PC-9 (cell line): ENCODE data around the gene MTF2. TPM values are rescaled to one million over a fixed set of nuclear protein-coding genes. Genes with fewer than 3 reads are reported as not detected.

Experiments
- BruUV-seq: library from RNA; stranded (reverse); fragments of 400-500 nt; replicated peaks from 2 replicates; lab custom pipeline; 2021; lab: Mats Ljungman, UMichigan
- CTCF ChIA-PET: fragments of 300-600 bp; sonication (Branson Sonifier 250); formaldehyde crosslinking; loops from one replicate; lab custom pipeline; 2022; ENCODE audit warnings: antibody characterized with exemption; lab: Charles Lee
- POLR2A ChIA-PET: fragments of 300-600 bp; sonication (Branson Sonifier 250); formaldehyde crosslinking; loops from one replicate; lab custom pipeline; 2022; ENCODE audit warnings: antibody characterized with exemption; ENCODE audit not compliant: unreplicated experiment; lab: Charles Lee
- DNase-seq, 2 experiments: peaks; one replicate each; pipeline versions ENCODE4 v3.0.0 to v3.0.0-alpha.2; 2015 to 2022; ENCODE audit warnings: mixed read lengths in 1 of 2
- H2AFZ ChIP-seq: fragments of 200-600 bp; sonication (generic); 2 replicates; pipeline ENCODE4 v1.8.1; 2017; ENCODE audit warnings: antibody characterized with exemption
- H3F3A ChIP-seq: fragments of 200-600 bp; sonication (generic); 2 replicates; pipeline ENCODE4 v1.8.1; 2017; ENCODE audit warnings: antibody characterized with exemption, mild to moderate bottlenecking, low read depth; ENCODE audit not compliant: insufficient read depth
- H3K27ac ChIP-seq: fragments of 200-600 bp; sonication (generic); 2 replicates; pipeline ENCODE4 v1.6.1; 2016; ENCODE audit warnings: mixed run types
- H3K27me3 ChIP-seq: fragments of 200-600 bp; sonication (generic); 2 replicates; pipeline ENCODE4 v1.6.1; 2016; ENCODE audit warnings: low read depth, mixed run types; ENCODE audit not compliant: insufficient read depth
- H3K36me3 ChIP-seq: fragments of 200-600 bp; sonication (generic); 2 replicates; pipeline ENCODE4 v1.6.1; 2016; ENCODE audit warnings: low read depth, mixed run types
- H3K4me1 ChIP-seq: fragments of 200-600 bp; sonication (generic); replicated peaks from 2 replicates; pipeline ENCODE4 v1.6.1; 2016; ENCODE audit warnings: mixed run types; ENCODE audit not compliant: insufficient read depth
- H3K4me2 ChIP-seq: fragments of 200-600 bp; sonication (generic); 2 replicates; pipeline ENCODE4 v1.6.1; 2017; ENCODE audit warnings: mixed run types
- H3K4me3 ChIP-seq: fragments of 200-600 bp; sonication (generic); 2 replicates; pipeline ENCODE4 v1.6.1; 2016; ENCODE audit warnings: mixed run types
- H3K79me2 ChIP-seq: fragments of 200-600 bp; sonication (generic); 2 replicates; pipeline ENCODE4 v1.6.1; 2017; ENCODE audit warnings: low read depth, mixed run types
- H3K9me2 ChIP-seq: fragments of 200-600 bp; sonication (generic); 2 replicates; pipeline ENCODE4 v1.8.1; 2017; ENCODE audit warnings: mild to moderate bottlenecking; ENCODE audit not compliant: insufficient read depth
- H3K9me3 ChIP-seq: fragments of 200-600 bp; sonication (generic); 2 replicates; pipeline ENCODE4 v1.8.1; 2016; ENCODE audit warnings: low read depth; ENCODE audit not compliant: insufficient read depth
- H4K20me1 ChIP-seq: fragments of 200-600 bp; sonication (generic); 2 replicates; pipeline ENCODE4 v1.8.1; 2017; ENCODE audit not compliant: insufficient read depth
- EZH2 ChIP-seq: fragments of 200-600 bp; sonication (generic); IDR thresholded peaks from 2 replicates; pipeline ENCODE4 v1.8.0; 2017; ENCODE audit warnings: antibody characterized with exemption, low read depth
- intact Hi-C: fragments of 100-400 bp; cut with micrococcal nuclease; formaldehyde crosslinking; loops from one replicate; pipeline ENCODE4 v1.10.0; 2022; ENCODE audit not compliant: unreplicated experiment
- total RNA-seq: library from RNA; stranded (reverse); gene quantifications from 2 replicates; pipeline ENCODE4 v1.2.3, GENCODE V29; 2021
- TF ChIP-seq, protein P1 (sequence below): fragments of 200-600 bp; sonication (generic); conservative IDR thresholded peaks from 2 replicates; pipeline ENCODE4 v1.6.1; 2017; ENCODE audit warnings: mixed run types, antibody characterized with exemption, mild to moderate bottlenecking, moderate library complexity

Gene MTF2
- total RNA-seq, 1 experiment from 2014 or later = 31.7 TPM

DNA sequence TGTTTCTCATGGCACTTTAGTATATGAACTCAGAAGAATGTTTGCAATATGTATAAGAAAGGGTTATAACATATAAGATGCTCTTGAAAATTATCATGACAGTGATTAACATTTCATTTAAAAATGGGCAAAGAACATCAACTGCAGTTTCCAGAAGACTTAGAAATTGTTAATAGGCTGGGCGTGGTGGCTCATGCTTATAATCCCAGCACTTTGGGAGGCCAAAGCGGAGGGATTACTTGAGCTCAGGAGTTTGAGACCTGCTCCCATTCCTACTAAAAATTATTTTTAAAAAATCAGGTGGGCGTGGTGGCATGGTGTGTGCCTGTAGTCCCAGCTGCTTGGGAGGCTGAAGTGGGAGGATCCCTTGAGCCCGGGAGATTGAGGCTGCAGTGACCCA is 23.1 kb downstream of the MTF2 start:
- Histone ChIP-seq H3K4me3 (no peak overlapping the region), H3F3A (peaks cover 4% of the 10 kb centered on the region; the same call in 1 of the 2 replicates), H4K20me1 (peaks cover 51% of the 10 kb centered on the region), H3K79me2 (peaks cover 92% of the 10 kb centered on the region), H3K4me1 (no peaks in the 10 kb centered on the region), H3K9me2 (no peaks in the 10 kb centered on the region), H3K27ac (no peak overlapping the region), H3K9me3 (peaks cover 8% of the 10 kb centered on the region; the same call in 1 of the 2 replicates), H3K27me3 (no peaks in the 10 kb centered on the region), H2AFZ (no peak overlapping the region), H3K4me2 (no peak overlapping the region), H3K36me3 (peaks cover 30% of the 10 kb centered on the region)
- BruUV-seq = no TSS peak
- no peak for TF ChIP-seq EZH2
- TF ChIP-seq, protein P1, sequence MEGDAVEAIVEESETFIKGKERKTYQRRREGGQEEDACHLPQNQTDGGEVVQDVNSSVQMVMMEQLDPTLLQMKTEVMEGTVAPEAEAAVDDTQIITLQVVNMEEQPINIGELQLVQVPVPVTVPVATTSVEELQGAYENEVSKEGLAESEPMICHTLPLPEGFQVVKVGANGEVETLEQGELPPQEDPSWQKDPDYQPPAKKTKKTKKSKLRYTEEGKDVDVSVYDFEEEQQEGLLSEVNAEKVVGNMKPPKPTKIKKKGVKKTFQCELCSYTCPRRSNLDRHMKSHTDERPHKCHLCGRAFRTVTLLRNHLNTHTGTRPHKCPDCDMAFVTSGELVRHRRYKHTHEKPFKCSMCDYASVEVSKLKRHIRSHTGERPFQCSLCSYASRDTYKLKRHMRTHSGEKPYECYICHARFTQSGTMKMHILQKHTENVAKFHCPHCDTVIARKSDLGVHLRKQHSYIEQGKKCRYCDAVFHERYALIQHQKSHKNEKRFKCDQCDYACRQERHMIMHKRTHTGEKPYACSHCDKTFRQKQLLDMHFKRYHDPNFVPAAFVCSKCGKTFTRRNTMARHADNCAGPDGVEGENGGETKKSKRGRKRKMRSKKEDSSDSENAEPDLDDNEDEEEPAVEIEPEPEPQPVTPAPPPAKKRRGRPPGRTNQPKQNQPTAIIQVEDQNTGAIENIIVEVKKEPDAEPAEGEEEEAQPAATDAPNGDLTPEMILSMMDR = no peak
- POLR2A ChIA-PET = no interaction called here
- no peak for DNase-seq
- CTCF ChIA-PET = interaction anchor here (1.0 kb wide), 1 partner anchor 242 kb away, joined by 3 read pairs; no protein-coding TSS in a partner anchor
- intact Hi-C loops = no loop called here

DNA sequence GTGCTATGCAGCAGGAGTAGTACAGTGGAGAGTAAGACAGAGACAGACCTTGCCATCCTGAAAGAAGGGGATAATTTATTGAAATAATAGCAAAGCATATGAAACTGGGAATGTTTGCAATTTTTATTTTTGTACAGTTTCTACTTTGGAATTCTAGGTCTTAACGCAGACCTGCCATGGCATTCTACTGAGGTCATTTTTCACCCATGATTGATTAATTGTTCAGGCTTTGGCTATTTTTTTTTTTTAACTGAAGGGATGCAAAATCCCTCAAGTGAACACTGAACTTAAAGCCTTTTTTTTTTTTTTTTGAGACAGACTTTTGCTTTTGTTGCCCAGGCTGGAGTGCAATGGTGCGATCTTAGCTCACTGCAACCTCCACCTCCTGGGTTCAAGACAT is 27.1 kb downstream of the MTF2 start:
- ChIA-PET POLR2A (no interaction called here), CTCF (interaction anchor here (0.7 kb wide), 1 partner anchor 1110 kb away, joined by 5 read pairs; no protein-coding TSS in a partner anchor)
- no peak for TF ChIP-seq EZH2
- TF ChIP-seq, protein P1 = no peak
- Histone ChIP-seq H3K4me3 (no peak overlapping the region), H4K20me1 (0 out of 2 replicates have a peak, but pooled peaks cover 30% of the 10 kb centered on the region), H2AFZ (no peak overlapping the region), H3K9me3 (peaks cover 12% of the 10 kb centered on the region; the same call in 1 of the 2 replicates), H3K27ac (no peak overlapping the region), H3K4me2 (no peak overlapping the region), H3K9me2 (no peaks in the 10 kb centered on the region), H3K36me3 (peaks cover 45% of the 10 kb centered on the region), H3K27me3 (no peaks in the 10 kb centered on the region), H3K4me1 (no peaks in the 10 kb centered on the region), H3K79me2 (peaks cover 92% of the 10 kb centered on the region), H3F3A (peaks cover 4% of the 10 kb centered on the region; the same call in 1 of the 2 replicates)
- no peak for DNase-seq
- no TSS peak for BruUV-seq
- intact Hi-C loops = no loop called here

DNA sequence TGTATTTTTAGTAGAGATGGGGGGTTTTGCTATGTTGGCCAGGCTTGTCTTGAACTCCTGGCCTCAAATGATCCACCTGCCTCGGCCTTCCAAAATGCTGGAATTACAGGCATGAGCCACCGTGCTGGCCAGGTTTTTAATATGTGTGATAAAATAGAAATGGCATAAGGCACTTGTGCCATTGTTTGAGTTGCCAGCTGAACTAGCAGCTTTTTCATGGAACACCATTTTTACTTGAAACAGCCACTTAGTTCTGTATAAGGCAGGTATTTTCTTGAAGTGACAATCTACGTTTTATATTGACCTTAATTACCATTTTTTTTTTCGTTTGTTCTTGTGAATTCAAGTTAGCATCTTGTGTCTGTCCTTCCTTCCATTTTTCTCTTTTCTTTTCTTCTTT is 28.3 kb downstream of the MTF2 start:
- TF ChIP-seq, protein P1 = no peak
- no peak for TF ChIP-seq EZH2
- peaks cover 4% of the 10 kb centered on the region; the same call in 1 of the 2 replicates for H3F3A ChIP-seq
- H3K79me2 ChIP-seq = peaks cover 92% of the 10 kb centered on the region
- no peak overlapping the region for H3K4me3 ChIP-seq
- H3K9me2 ChIP-seq = no peaks in the 10 kb centered on the region
- no peaks in the 10 kb centered on the region for H3K27me3 ChIP-seq
- no peaks in the 10 kb centered on the region for H3K4me1 ChIP-seq
- no peak overlapping the region for H3K27ac ChIP-seq
- no peak overlapping the region for H2AFZ ChIP-seq
- H3K4me2 ChIP-seq = no peak overlapping the region
- intact Hi-C loops = no loop called here
- no TSS peak for BruUV-seq
- H4K20me1 ChIP-seq = 0 out of 2 replicates have a peak, but pooled peaks cover 20% of the 10 kb centered on the region
- DNase-seq = no peak
- POLR2A ChIA-PET = no interaction called here
- H3K9me3 ChIP-seq = peaks cover 12% of the 10 kb centered on the region; the same call in 1 of the 2 replicates
- H3K36me3 ChIP-seq = peaks cover 46% of the 10 kb centered on the region
- CTCF ChIA-PET = interaction anchor here (0.6 kb wide), 1 partner anchor 197 kb away, joined by 3 read pairs; no protein-coding TSS in a partner anchor
